ENCODE data around the gene FOS. TPM values are rescaled to one million over a fixed set of nuclear protein-coding genes. Genes with fewer than 3 reads are reported as not detected.

FOS gene
- polyA plus RNA-seq, 1 donor from 2014 or later: 296 TPM

- Histone ChIP-seq H3K9me2 (ENCODE audit: insufficient read depth, low read length) (no peaks in the 10 kb centered on the region), H3K9me3 (ENCODE audit: low read length) (no peaks in the 10 kb centered on the region), H4K20me1 (ENCODE audit: insufficient read depth) (no peaks in the 10 kb centered on the region), H3K9ac (ENCODE audit: low read length) (no peak overlapping the region), H3K27ac (ENCODE audit: low read length) (no peak overlapping the region), H3K4me2 (ENCODE audit: low read length) (no peak overlapping the region), H3F3A (ENCODE audit: insufficient read depth, low read length, poor library complexity, severe bottlenecking) (no peaks in the 10 kb centered on the region), H3K27me3 (ENCODE audit: insufficient read depth, low read depth, low read length) (no peaks in the 10 kb centered on the region), H2AFZ (ENCODE audit: low read depth, low read length) (no peak overlapping the region), H3K36me3 (ENCODE audit: insufficient read depth, low read length) (no peaks in the 10 kb centered on the region), H3K4me3 (ENCODE audit: low read length) (no peak overlapping the region), H3K79me2 (replicated peaks; ENCODE audit: insufficient read depth, low read length) (no peaks in the 10 kb centered on the region)
- TF ChIP-seq REST (IDR thresholded peaks at IDR 0.05; ENCODE audit: borderline replicate concordance) (no peak), POLR2AphosphoS5 (IDR thresholded peaks at IDR 0.05) (no peak), TAF1 (IDR thresholded peaks at IDR 0.05; ENCODE audit: low read depth) (no peak), EP300 (conservative IDR thresholded peaks at IDR 0.05; ENCODE audit: poor library complexity, severe bottlenecking) (no peak), SMC3 (conservative IDR thresholded peaks at IDR 0.05; ENCODE audit: poor library complexity) (no peak)
These were observed 7.1 kb upstream of the FOS start for GRCh38 chr14:75271514-75271913.

GRCh38 chr14:75273272-75274049, 5.2 kb upstream of the FOS start:
- TF ChIP-seq RAD21 (conservative IDR thresholded peaks at IDR 0.05) (no peak), EP300 (conservative IDR thresholded peaks at IDR 0.05; ENCODE audit: poor library complexity, severe bottlenecking) (no peak), CTCF (IDR thresholded peaks at IDR 0.05; ENCODE audit: poor library complexity, severe bottlenecking) (no peak), EZH2 (IDR thresholded peaks at IDR 0.05; ENCODE audit: borderline replicate concordance, insufficient read depth, low read length, poor library complexity, severe bottlenecking) (no peak), SMC3 (conservative IDR thresholded peaks at IDR 0.05; ENCODE audit: poor library complexity) (no peak), REST (IDR thresholded peaks at IDR 0.05; ENCODE audit: borderline replicate concordance) (no peak), POLR2AphosphoS5 (IDR thresholded peaks at IDR 0.05) (no peak), MXI1 (conservative IDR thresholded peaks at IDR 0.05; ENCODE audit: poor library complexity, severe bottlenecking) (no peak), TAF1 (IDR thresholded peaks at IDR 0.05; ENCODE audit: low read depth) (no peak)
- H3K27me3 ChIP-seq (ENCODE audit: insufficient read depth, low read depth, low read length): peaks cover 9% of the 10 kb centered on the region
- H3F3A ChIP-seq (ENCODE audit: insufficient read depth, low read length, poor library complexity, severe bottlenecking): peaks cover 4% of the 10 kb centered on the region
- no peaks in the 10 kb centered on the region for H3K9me3 ChIP-seq (ENCODE audit: low read length)
- H3K9me2 ChIP-seq (ENCODE audit: insufficient read depth, low read length): no peaks in the 10 kb centered on the region
- H3K36me3 ChIP-seq (ENCODE audit: insufficient read depth, low read length): no peaks in the 10 kb centered on the region
- no peak overlapping the region for H3K27ac ChIP-seq (ENCODE audit: low read length)
- no peak overlapping the region for H3K9ac ChIP-seq (ENCODE audit: low read length)
- H3K79me2 ChIP-seq (replicated peaks; ENCODE audit: insufficient read depth, low read length): no peaks in the 10 kb centered on the region
- no peak overlapping the region for H3K4me3 ChIP-seq (ENCODE audit: low read length)
- no peak overlapping the region for H2AFZ ChIP-seq (ENCODE audit: low read depth, low read length)
- H3K4me2 ChIP-seq (ENCODE audit: low read length): no peak overlapping the region
- no peaks in the 10 kb centered on the region for H4K20me1 ChIP-seq (ENCODE audit: insufficient read depth)
